ENCODE measurements around the gene KIF3A.

Gene KIF3A

GRCh38 chr5:132662004-132662401 is 75.3 kb downstream of the KIF3A start:
- no peak for DNase-seq (ENCODE audit: low spot score)
- in situ Hi-C loops (cut with MboI; ENCODE audit: low pct_unique_long_range_greater_than_20kb, low sequenced_read_pairs, unreplicated experiment), result no loop called here
- no peak for TF ChIP-seq CTCF (IDR thresholded peaks at IDR 0.05; ENCODE audit: extremely low read depth, insufficient read depth, missing control alignments)

GRCh38 chr5:132661231-132662003 is 75.9 kb downstream of the KIF3A start:
- no peak for DNase-seq (ENCODE audit: low spot score)
- in situ Hi-C loops (cut with MboI; ENCODE audit: low pct_unique_long_range_greater_than_20kb, low sequenced_read_pairs, unreplicated experiment), result no loop called here
- TF ChIP-seq CTCF (IDR thresholded peaks at IDR 0.05; ENCODE audit: extremely low read depth, insufficient read depth, missing control alignments), result peak; percentile 39

GRCh38 chr5:132659598-132660493 is 77.5 kb downstream of the KIF3A start:
- no peak for DNase-seq (ENCODE audit: low spot score)
- TF ChIP-seq CTCF (IDR thresholded peaks at IDR 0.05; ENCODE audit: extremely low read depth, insufficient read depth, missing control alignments), result no peak
- in situ Hi-C loops (cut with MboI; ENCODE audit: low pct_unique_long_range_greater_than_20kb, low sequenced_read_pairs, unreplicated experiment), result no loop called here

- DNase-seq (ENCODE audit: low spot score), result no peak
- in situ Hi-C loops (cut with MboI; ENCODE audit: low pct_unique_long_range_greater_than_20kb, low sequenced_read_pairs, unreplicated experiment), result no loop called here
- TF ChIP-seq CTCF (IDR thresholded peaks at IDR 0.05; ENCODE audit: extremely low read depth, insufficient read depth, missing control alignments), result no peak
Observed at GRCh38 chr5:132658381-132659302, 78.7 kb downstream of the KIF3A start.

GRCh38 chr5:132657676-132658380 is 79.5 kb downstream of the KIF3A start, which contains the start of gene IL13:
IL13 (plus strand) TSS chr5:132658173; CDS start chr5:132658187, 14 bp downstream.
- no peak for DNase-seq (ENCODE audit: low spot score)
- no peak for TF ChIP-seq CTCF (IDR thresholded peaks at IDR 0.05; ENCODE audit: extremely low read depth, insufficient read depth, missing control alignments)
- in situ Hi-C loops (cut with MboI; ENCODE audit: low pct_unique_long_range_greater_than_20kb, low sequenced_read_pairs, unreplicated experiment), result no loop called here
